Retinal pigment epithelial cell (primary cell): ENCODE data around the gene PRR33.

Experiments
- DNase-seq: peaks from one replicate; pipeline ENCODE4 v3.0.0-alpha.2; 2010; ENCODE audit warnings: low read depth
- H3K4me3 ChIP-seq: 2 replicates; pipeline ENCODE4 v1.5.1; 2011; ENCODE audit warnings: mild to moderate bottlenecking, low read length, control low read depth, moderate library complexity
- CTCF ChIP-seq: conservative IDR thresholded peaks from 2 replicates; pipeline ENCODE4 v1.5.1; 2011; ENCODE audit warnings: low read depth, low read length, control low read depth, inconsistent platforms

PRR33 gene

GRCh38 chr11:1922481-1923081 is 30.9 kb upstream of the PRR33 start:
- DNase-seq: no peak
- TF ChIP-seq CTCF: no peak
- no peak overlapping the region for H3K4me3 ChIP-seq

GRCh38 chr11:1921574-1922141 is 30.0 kb upstream of the PRR33 start:
- TF ChIP-seq CTCF: no peak
- no peak overlapping the region for H3K4me3 ChIP-seq
- DNase-seq: no peak

- no peak for DNase-seq
- H3K4me3 ChIP-seq: no peak overlapping the region
- TF ChIP-seq CTCF: no peak
Observed at GRCh38 chr11:1920909-1921573, 29.3 kb upstream of the PRR33 start.

- TF ChIP-seq CTCF: no peak
- H3K4me3 ChIP-seq: no peak overlapping the region
- no peak for DNase-seq
Observed at GRCh38 chr11:1920128-1920908, 28.6 kb upstream of the PRR33 start.

GRCh38 chr11:1919391-1920127 is 27.9 kb upstream of the PRR33 start, which contains the start of gene TNNT3:
TNNT3 (plus strand) TSS chr11:1919703; CDS start chr11:1922875, 3,172 bp downstream.
- no peak for TF ChIP-seq CTCF

GRCh38 chr11:1918436-1919315 is 27.0 kb upstream of the PRR33 start:
- no peak for DNase-seq
- peak; percentile 7 for TF ChIP-seq CTCF
- no peak overlapping the region for H3K4me3 ChIP-seq

More at GRCh38 chr11:1919391-1920127, 27.9 kb upstream of the PRR33 start, which contains the start of gene TNNT3:
- H3K4me3 ChIP-seq: no peak within 1 kb of the TSS
- no peak for DNase-seq
